IMR-90 (cell line): ENCODE measurements around the gene ADARB2. TPM values are rescaled to one million over a fixed set of nuclear protein-coding genes. Genes with fewer than 3 reads are reported as not detected.

Source experiments
- ATAC-seq: fragments of 200-7000 bp; cut with Tn5 transposase; 2 replicates; pipeline ENCODE4 v1.9.1; 2020; ENCODE audit warnings: low read depth, mild to moderate bottlenecking, moderate library complexity
- BruUV-seq: library from RNA; stranded (reverse); fragments of 400-500 nt; replicated peaks from 2 replicates; lab custom pipeline; 2021; lab: Mats Ljungman, UMichigan
- CTCF ChIA-PET: fragments of 300-600 bp; formaldehyde crosslinking; extraction: SDS; loops from one replicate; lab custom pipeline; 2021; ENCODE audit warnings: antibody characterized with exemption; lab: Yijun Ruan, JAX
- POLR2A ChIA-PET: fragments of 300-600 bp; sonication (Branson Sonifier 250); formaldehyde crosslinking; loops from one replicate; lab custom pipeline; 2022; ENCODE audit warnings: antibody characterized with exemption; ENCODE audit not compliant: unreplicated experiment; lab: Charles Lee
- DNase-seq: peaks from one replicate; pipeline ENCODE4 v3.0.0; 2013
- H2AFZ ChIP-seq: replicated peaks from 2 replicates; pipeline ENCODE3; 2013; ENCODE audit warnings: low read length, mild to moderate bottlenecking; ENCODE audit not compliant: poor library complexity
- H2AK5ac ChIP-seq: 2 replicates; pipeline ENCODE4 v1.6.1; 2013; ENCODE audit warnings: low read depth, low read length, inconsistent platforms
- H2AK9ac ChIP-seq: replicated peaks from 2 replicates; pipeline ENCODE3; 2013; ENCODE audit warnings: mild to moderate bottlenecking, low read depth, low read length, moderate library complexity; ENCODE audit not compliant: poor library complexity
- H2BK120ac ChIP-seq: 2 replicates; pipeline ENCODE4 v1.6.1; 2013; ENCODE audit warnings: low read depth, low read length, inconsistent platforms
- H2BK15ac ChIP-seq: 3 replicates; pipeline ENCODE4 v1.6.1; 2013; ENCODE audit warnings: low read depth, low read length, inconsistent platforms
- H2BK20ac ChIP-seq: 2 replicates; pipeline ENCODE4 v1.6.1; 2013; ENCODE audit warnings: low read depth, mild to moderate bottlenecking, inconsistent platforms, low read length, moderate library complexity
- H2BK5ac ChIP-seq: 2 replicates; pipeline ENCODE4 v1.6.1; 2013; ENCODE audit warnings: mild to moderate bottlenecking, low read depth, low read length, inconsistent platforms; ENCODE audit not compliant: poor library complexity, severe bottlenecking
- H3K14ac ChIP-seq: replicated peaks from 2 replicates; pipeline ENCODE4 v1.6.1; 2013; ENCODE audit warnings: low read depth, low read length, inconsistent platforms
- H3K18ac ChIP-seq: 2 replicates; pipeline ENCODE4 v1.6.1; 2013; ENCODE audit warnings: low read depth, low read length, control low read depth
- H3K23ac ChIP-seq: 2 replicates; pipeline ENCODE4 v1.6.1; 2013; ENCODE audit warnings: low read depth, low read length, inconsistent platforms
- H3K27ac ChIP-seq: 2 replicates; pipeline ENCODE4 v1.5.1; 2013; ENCODE audit warnings: mild to moderate bottlenecking, control low read depth, low read length; ENCODE audit not compliant: insufficient read depth
- H3K27me3 ChIP-seq: 2 replicates; pipeline ENCODE4 v1.6.1; 2013; ENCODE audit warnings: low read length; ENCODE audit not compliant: control insufficient read depth, insufficient read depth
- H3K36me3 ChIP-seq: 2 replicates; pipeline ENCODE4 v1.6.1; 2013; ENCODE audit warnings: low read length, mixed read lengths; ENCODE audit not compliant: control insufficient read depth, insufficient read depth
- H3K4ac ChIP-seq: 2 replicates; pipeline ENCODE4 v1.6.1; 2013; ENCODE audit warnings: low read depth, low read length, inconsistent platforms
- H3K4me1 ChIP-seq: 2 replicates; pipeline ENCODE4 v1.6.1; 2013; ENCODE audit warnings: low read length, mixed read lengths; ENCODE audit not compliant: control insufficient read depth, insufficient read depth
- H3K4me2 ChIP-seq: 2 replicates; pipeline ENCODE4 v1.6.1; 2013; ENCODE audit warnings: low read depth, mild to moderate bottlenecking, control low read depth, low read length, moderate library complexity
- H3K4me3 ChIP-seq: 2 replicates; pipeline ENCODE4 v1.5.1; 2013; ENCODE audit warnings: low read depth, mild to moderate bottlenecking, control low read depth, low read length, moderate library complexity; ENCODE audit not compliant: insufficient read depth
- H3K56ac ChIP-seq: 2 replicates; pipeline ENCODE4 v1.6.1; 2013; ENCODE audit warnings: low read length, inconsistent platforms; ENCODE audit not compliant: insufficient read depth; ENCODE audit errors: extremely low read depth
- H3K79me1 ChIP-seq, 2 experiments: 2 replicates each; pipeline ENCODE4 v1.6.1; 2013; ENCODE audit warnings: low read length in 2 of 2, inconsistent platforms in 1 of 2, low read depth in 1 of 2
- H3K9ac ChIP-seq: 2 replicates; pipeline ENCODE4 v1.6.1; 2013; ENCODE audit warnings: low read depth, low read length, control low read depth
- H3K9me1 ChIP-seq: 2 replicates; pipeline ENCODE4 v1.6.1; 2013; ENCODE audit warnings: low read length, inconsistent platforms; ENCODE audit not compliant: insufficient read depth
- H3K9me3 ChIP-seq: 2 replicates; pipeline ENCODE4 v1.6.1; 2013; ENCODE audit warnings: low read length; ENCODE audit not compliant: control insufficient read depth, insufficient read depth
- H4K20me1 ChIP-seq: 2 replicates; pipeline ENCODE4 v1.6.1; 2013; ENCODE audit warnings: low read length, inconsistent platforms; ENCODE audit not compliant: insufficient read depth
- H4K5ac ChIP-seq: 2 replicates; pipeline ENCODE4 v1.6.1; 2013; ENCODE audit warnings: mild to moderate bottlenecking, low read depth, low read length, control low read depth
- H4K8ac ChIP-seq, 2 experiments: 2 replicates each; pipeline ENCODE4 v1.6.1; 2013; ENCODE audit warnings: low read depth in 2 of 2, low read length in 2 of 2, control low read depth in 1 of 2, inconsistent platforms in 1 of 2
- H4K91ac ChIP-seq: 2 replicates; pipeline ENCODE4 v1.6.1; 2013; ENCODE audit warnings: low read depth, low read length, inconsistent platforms; ENCODE audit not compliant: insufficient read depth
- POLR2A ChIP-seq: IDR thresholded peaks from 2 replicates; pipeline ENCODE4 v1.6.1; 2012; ENCODE audit warnings: mild to moderate bottlenecking, low read depth, low read length
- RAD21 ChIP-seq: IDR thresholded peaks from 2 replicates; pipeline ENCODE4 v1.6.1; 2012; ENCODE audit warnings: low read length, improper control_type of control experiment
- RCOR1 ChIP-seq: IDR thresholded peaks from 2 replicates; pipeline ENCODE4 v1.6.1; 2012; ENCODE audit warnings: mild to moderate bottlenecking, low read length, improper control_type of control experiment; ENCODE audit not compliant: insufficient replicate concordance
- RFX5 ChIP-seq: IDR thresholded peaks from 2 replicates; pipeline ENCODE4 v1.8.0; 2012; ENCODE audit warnings: low read depth, mild to moderate bottlenecking, low read length, moderate library complexity
- WGBS, 2 experiments: methylation state at CpG; one replicate each; pipeline versions ENCODE4 v1.1.5 to v1.1.7; 2013; ENCODE audit warnings: missing lambda C conversion rate in 2 of 2; ENCODE audit not compliant: insufficient read length in 1 of 2; ENCODE audit errors: extremely low coverage in 2 of 2; 5-methylcytosine and 5-hydroxymethylcytosine counted together
- dilution Hi-C: fragments of 300-500 bp; cut with HindIII; formaldehyde crosslinking; loops from one replicate; pipeline ENCODE4 v1.14.3; 2018; ENCODE audit warnings: low sequenced_read_pairs; ENCODE audit not compliant: unreplicated experiment
- in situ Hi-C: fragments of 300-500 bp; cut with MboI; formaldehyde crosslinking; loops from 3 replicates; pipeline ENCODE4 v1.14.3; 2019; ENCODE audit warnings: low sequenced_read_pairs, inconsistent platforms, mixed read lengths
- intact Hi-C: fragments of 100-400 bp; cut with micrococcal nuclease; formaldehyde crosslinking; loops from 2 replicates; pipeline ENCODE4 v1.10.0; 2022
- polyA plus RNA-seq, 3 experiments: library from polyadenylated mRNA; depleted of rRNA; stranded (reverse); fragments of >200 nt; gene quantifications; 2 replicates each; pipeline ENCODE4 v1.2.3, GENCODE V29; 2012; ENCODE audit warnings: low replicate concordance in 1 of 3
- total RNA-seq: library from RNA; depleted of rRNA; stranded (reverse); fragments of >200 nt; gene quantifications from 2 replicates; pipeline ENCODE4 v1.2.3, GENCODE V29; 2012

ADARB2 gene
- total and polyA plus RNA-seq, 2 of the 4 experiments (the other 2 are of a cell fraction) = not detected

GRCh38 chr10:1732564-1732996 is 4.7 kb downstream of the ADARB2 start:
- in situ Hi-C loops = no loop called here
- DNase-seq (no peak), ATAC-seq (no peak)
- ChIA-PET CTCF (no interaction called here), POLR2A (no interaction called here)
- H3K4me2 ChIP-seq = no peak overlapping the region
- no peak for TF ChIP-seq RCOR1
- no peak for TF ChIP-seq RAD21
- no peak for TF ChIP-seq RFX5
- no peak for TF ChIP-seq POLR2A
- H3K36me3 ChIP-seq = no peaks in the 10 kb centered on the region
- H3K23ac ChIP-seq = no peak overlapping the region
- no peak overlapping the region for H4K5ac ChIP-seq
- H4K91ac ChIP-seq = no peak overlapping the region
- no peak overlapping the region for H2AK9ac ChIP-seq
- no peak overlapping the region for H4K8ac ChIP-seq
- intact Hi-C loops = no loop called here
- no peaks in the 10 kb centered on the region for H3K9me1 ChIP-seq
- no TSS peak for BruUV-seq
- no peak overlapping the region for H2AK5ac ChIP-seq
- H3K79me1 ChIP-seq = no peaks in the 10 kb centered on the region
- no peaks in the 10 kb centered on the region for H3K4me1 ChIP-seq
- no peak overlapping the region for H3K18ac ChIP-seq
- WGBS, 2 experiments = 33% methylated on average over 8 of the region's 17 CpGs; no CpG with 5 or more reads in 1 of the 2 experiments
- H2BK20ac ChIP-seq = no peak overlapping the region
- dilution Hi-C loops = no loop called here
- H3K56ac ChIP-seq = no peak overlapping the region
- no peak overlapping the region for H2BK120ac ChIP-seq
- H3K27me3 ChIP-seq = no peaks in the 10 kb centered on the region
- H2BK15ac ChIP-seq = no peak overlapping the region
- no peak overlapping the region for H3K27ac ChIP-seq
- H4K20me1 ChIP-seq = no peaks in the 10 kb centered on the region
- no peak overlapping the region for H2BK5ac ChIP-seq
- peaks cover 14% of the 10 kb centered on the region; the same call in 1 of the 2 replicates for H3K9me3 ChIP-seq
- no peak overlapping the region for H3K14ac ChIP-seq
- H3K9ac ChIP-seq = no peak overlapping the region
- no peak overlapping the region for H2AFZ ChIP-seq
- no peak overlapping the region for H3K4me3 ChIP-seq
- H3K4ac ChIP-seq = no peak overlapping the region
